Adrenal gland (tissue), 12 donors: ENCODE results near the gene SLC25A21. TPM values are rescaled to one million over a fixed set of nuclear protein-coding genes. Genes with fewer than 3 reads are reported as not detected.
A peak's percentile ranks its signal among the peaks of the same experiment; 100 is the strongest.

Experiments
- DNase-seq, 7 donors: peaks; one replicate each; pipeline ENCODE4 v3.0.0-alpha.2; 2019 to 2020
- H3K27ac ChIP-seq, 5 donors: fragments of 200-600 bp; sonication (generic) in 4 of 5; 1 replicate in 3 of 5; 2 replicates in 2 of 5; pipeline versions ENCODE4 v1.5.1 to v1.8.0; 2016 to 2020; ENCODE audit warnings: mild to moderate bottlenecking in 1 of 5
- H3K27me3 ChIP-seq: fragments of 200-600 bp; 2 replicates; pipeline ENCODE4 v1.8.0; 2021
- H3K36me3 ChIP-seq, 2 donors: fragments of 200-600 bp; replicated peaks in 1 of 2; 1 replicate in 1 of 2; 2 replicates in 1 of 2; pipeline versions ENCODE4 v1.5.1 to v1.8.0; 2018 to 2022
- H3K4me1 ChIP-seq, 2 donors: fragments of 200-600 bp; replicated peaks in 1 of 2; 1 replicate in 1 of 2; 2 replicates in 1 of 2; pipeline versions ENCODE4 v1.5.1 to v1.8.0; 2018 to 2021
- H3K4me3 ChIP-seq, 4 donors: fragments of 200-600 bp; sonication (generic) in 3 of 4; one replicate each; pipeline ENCODE4 v1.5.1; 2016 to 2018
- H3K9me3 ChIP-seq, 3 donors: fragments of 200-600 bp; sonication (generic) in 1 of 3; replicated peaks in 1 of 3; 1 replicate in 2 of 3; 2 replicates in 1 of 3; pipeline versions ENCODE4 v1.5.1 to v1.8.0; 2016 to 2021
- CTCF ChIP-seq, 6 experiments: fragments of 450-650 bp in 4 of 6; fragments of 200-600 bp in 2 of 6; sonication (generic) in 1 of 6; IDR thresholded peaks; 1 replicate in 5 of 6; 2 replicates in 1 of 6; pipeline versions ENCODE4 v1.5.1 to v1.8.0; 2016 to 2021; ENCODE audit warnings: antibody characterized with exemption in 6 of 6, mild to moderate bottlenecking in 2 of 6, moderate library complexity in 1 of 6
- POLR2A ChIP-seq, 2 donors: fragments of 450-650 bp; IDR thresholded peaks; one replicate each; pipeline ENCODE4 v1.6.1; 2017; ENCODE audit warnings: antibody characterized with exemption in 2 of 2, mild to moderate bottlenecking in 2 of 2, moderate library complexity in 1 of 2
- WGBS, 4 donors: extraction: QIAGEN DNeasy Blood & Tissue Kit in 2 of 4; methylation state at CpG; one replicate each; pipeline versions ENCODE4 v1.1.5 to v1.1.7; 2013 to 2017; 5-methylcytosine and 5-hydroxymethylcytosine counted together
- intact Hi-C, 2 donors: fragments of 100-400 bp; cut with DNase I; formaldehyde crosslinking; loops; one replicate each; pipeline versions ENCODE4 v1.14.1 to v1.15.0; 2022 to 2023
- polyA plus RNA-seq, 3 donors: library from polyadenylated mRNA; stranded (reverse); fragments of 200-250 nt in 2 of 3; fragments of 350-450 nt in 1 of 3; fragmentation: Illumina TruSeq in 1 of 3; extraction: RNeasy Lipid Tissue Mini Kit (QIAGEN cat#74804) in 1 of 3; gene quantifications; one replicate each; pipeline ENCODE4 v1.2.3, GENCODE V29; 2013 to 2014
- total RNA-seq, 9 donors: library from RNA; depleted of rRNA in 4 of 9; stranded (reverse); fragments of >200 nt in 4 of 9; fragments of 120-200 nt in 1 of 9; fragmentation: NEBNext Ultra II Directional in 1 of 9; extraction: Animal tissue kit (Norgen Biotek cat#: 25700) in 1 of 9; gene quantifications; one replicate each; pipeline versions ENCODE4 v1.1.0 to v1.2.4, GENCODE V29; 2013 to 2023
- donor health status: healthy with polysubstance abuse.
- donor health status: Bipolar disorder and iron deficiency.
- donor health status: DM: yes; HTN: yes; CAD: no.
- donor health status: DM: no; HTN: no; CAD: no.
- donor health status: DM: no; HTN: no; CAD: no.
- donor health status: DM: yes; HTN: yes; CAD: no.

The SLC25A21 gene
- total and polyA plus RNA-seq, 12 donors: 0.14 to 3.8 (median 0.56) TPM

- H3K36me3 ChIP-seq: no peaks in the 10 kb centered on the region
- peaks cover 77% of the 10 kb centered on the region for H3K27me3 ChIP-seq
- peak in 2 of 7 donors; percentile 24 to 31 for DNase-seq
- H3K9me3 ChIP-seq: no peaks in the 10 kb centered on the region
- no peak overlapping the region for H3K27ac ChIP-seq
- peak overlapping the region in 1 of 4 donors; percentile 27 for H3K4me3 ChIP-seq
- TF ChIP-seq CTCF (IDR thresholded peaks at IDR 0.05) (peak; percentile 12 to 49 (median 43)), POLR2A (IDR thresholded peaks at IDR 0.05) (no peak)
- H3K4me1 ChIP-seq: peaks cover 7 to 18% of the 10 kb centered on the region in 2 donors
- intact Hi-C loops: loop anchor here in 1 of 2 donors (5.0 kb wide), 1 partner anchor 294 kb away; no protein-coding TSS in a partner anchor
- WGBS, 4 donors: 4 to 13% (median 5%) methylated on average over 31 to 62 of the region's 62 CpGs
Measured at GRCh38 chr14:36647824-36648753, 524.3 kb downstream of the SLC25A21 start.

GRCh38 chr14:36647417-36647823 is 525.0 kb downstream of the SLC25A21 start:
- peaks cover 7 to 18% of the 10 kb centered on the region in 2 donors for H3K4me1 ChIP-seq
- TF ChIP-seq POLR2A (IDR thresholded peaks at IDR 0.05): no peak
- no peak for TF ChIP-seq CTCF (IDR thresholded peaks at IDR 0.05)
- H3K4me3 ChIP-seq: peak overlapping the region in 1 of 4 donors; percentile 27
- H3K27me3 ChIP-seq: peaks cover 74% of the 10 kb centered on the region
- H3K27ac ChIP-seq: no peak overlapping the region
- intact Hi-C loops: loop anchor here in 1 of 2 donors (5.0 kb wide), 1 partner anchor 295 kb away; no protein-coding TSS in a partner anchor
- H3K36me3 ChIP-seq: no peaks in the 10 kb centered on the region
- 2 to 3% (median 3%) methylated on average over 8 to 34 of the region's 34 CpGs; no CpG with 5 or more reads in 1 of the 4 donors for WGBS, 4 donors
- H3K9me3 ChIP-seq: no peaks in the 10 kb centered on the region
- DNase-seq: no peak

GRCh38 chr14:36646664-36647416 is 525.6 kb downstream of the SLC25A21 start:
- intact Hi-C loops: loop anchor here in 1 of 2 donors (5.0 kb wide), 1 partner anchor 295 kb away; no protein-coding TSS in a partner anchor
- H3K36me3 ChIP-seq: no peaks in the 10 kb centered on the region
- no peak overlapping the region for H3K4me3 ChIP-seq
- H3K27ac ChIP-seq: no peak overlapping the region
- peaks cover 69% of the 10 kb centered on the region for H3K27me3 ChIP-seq
- no peak for DNase-seq
- TF ChIP-seq POLR2A (IDR thresholded peaks at IDR 0.05) (no peak), CTCF (IDR thresholded peaks at IDR 0.05) (no peak)
- no peaks in the 10 kb centered on the region for H3K9me3 ChIP-seq
- H3K4me1 ChIP-seq: peaks cover 7 to 18% of the 10 kb centered on the region in 2 donors
- 4 to 18% (median 7%) methylated on average over 6 to 55 of the region's 55 CpGs for WGBS, 4 donors

GRCh38 chr14:36633580-36633979 is 538.8 kb downstream of the SLC25A21 start:
- H3K4me1 ChIP-seq: no peaks in the 10 kb centered on the region
- intact Hi-C loops: no loop called here
- no peak overlapping the region for H3K4me3 ChIP-seq
- WGBS, 4 donors: 77 to 79% (median 78%) methylated on average over 3 of the region's 3 CpGs
- no peak overlapping the region for H3K27ac ChIP-seq
- H3K36me3 ChIP-seq: no peaks in the 10 kb centered on the region
- no peaks in the 10 kb centered on the region for H3K27me3 ChIP-seq
- no peaks in the 10 kb centered on the region for H3K9me3 ChIP-seq
- TF ChIP-seq CTCF (IDR thresholded peaks at IDR 0.05) (no peak), POLR2A (IDR thresholded peaks at IDR 0.05) (no peak)
- DNase-seq: no peak
